HepG2 (cell line): ENCODE data around the gene LUM. TPM values are rescaled to one million over a fixed set of nuclear protein-coding genes. Genes with fewer than 3 reads are reported as not detected.

Source experiments
- KAT7 ChIP-seq: IDR thresholded peaks from 2 replicates; pipeline ENCODE4 v1.6.1; 2018; ENCODE audit warnings: borderline replicate concordance, missing compliant biosample characterization
- MED13 ChIP-seq: sonication (generic); formaldehyde crosslinking; IDR thresholded peaks from 2 replicates; pipeline ENCODE4 v1.5.0; 2020; ENCODE audit warnings: missing genetic modification reagents
- PAWR ChIP-seq: sonication (generic); formaldehyde crosslinking; IDR thresholded peaks from 2 replicates; pipeline ENCODE4 v1.4.0; 2020; ENCODE audit warnings: missing genetic modification reagents, mild to moderate bottlenecking, borderline replicate concordance
- PRMT3 ChIP-seq: sonication (generic); formaldehyde crosslinking; IDR thresholded peaks from 2 replicates; pipeline ENCODE4 v1.8.1; 2022; ENCODE audit warnings: low read depth, mild to moderate bottlenecking, moderate library complexity, missing genetic modification reagents, borderline replicate concordance
- ZNF451 ChIP-seq: sonication (generic); formaldehyde crosslinking; IDR thresholded peaks from 2 replicates; pipeline ENCODE4 v1.5.0; 2020; ENCODE audit warnings: mild to moderate bottlenecking, missing genetic modification reagents
- polyA plus RNA-seq, 8 experiments: library from polyadenylated mRNA; depleted of rRNA in 3 of 8; stranded (reverse) in 7 of 8; unstranded in 1 of 8; fragments of >200 nt; fragmentation: Illumina TruSeq in 4 of 8; extraction: Trizol in 4 of 8; gene quantifications; 2 replicates each; pipeline versions ENCODE4 v1.2.1 to v1.2.3, GENCODE V29; 2011 to 2016; ENCODE audit warnings: low read depth in 4 of 8, missing spikeins in 1 of 8, mixed read lengths in 1 of 8; ENCODE audit not compliant: insufficient read depth in 1 of 8
- total RNA-seq, 5 experiments: library from RNA; depleted of rRNA; stranded (reverse); fragments of >200 nt; fragmentation: Illumina TruSeq; extraction: Trizol; gene quantifications; 2 replicates each; pipeline ENCODE4 v1.2.3, GENCODE V29; 2016; ENCODE audit warnings: low read depth in 1 of 5
- TF ChIP-seq, protein P1 (sequence below): sonication (generic); formaldehyde crosslinking; IDR thresholded peaks from 2 replicates; pipeline ENCODE4 v1.4.0; 2020; ENCODE audit warnings: missing genetic modification reagents, borderline replicate concordance
- TF ChIP-seq, protein P2 (sequence below): sonication (generic); formaldehyde crosslinking; IDR thresholded peaks from 2 replicates; pipeline ENCODE4 v1.5.0; 2020; ENCODE audit warnings: missing genetic modification reagents

LUM gene
- total and polyA plus RNA-seq, 2 of the 13 experiments (the other 11 are each of a cell fraction or from before 2014, with no cell fraction given): not detected

DNA sequence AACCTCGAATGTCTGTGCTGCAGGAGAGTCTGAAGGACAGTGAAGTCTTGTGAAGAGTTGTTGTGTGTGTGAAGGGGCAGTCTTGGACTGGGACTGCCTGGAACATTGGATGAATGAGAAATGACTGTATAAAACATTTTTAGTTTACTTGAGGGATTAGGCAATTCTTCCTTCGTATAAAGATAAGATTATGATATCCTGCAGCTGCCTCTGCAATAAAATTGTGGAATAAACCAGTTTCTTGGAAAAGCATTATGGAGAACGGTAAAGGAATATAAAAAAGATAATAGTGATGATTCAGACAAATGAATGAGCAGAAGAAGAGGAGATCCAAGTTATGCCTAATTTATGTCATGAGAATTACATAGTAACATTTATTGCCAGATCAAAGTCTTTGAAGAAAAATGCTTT lies 30.9 kb upstream of the LUM start (continued):
- TF ChIP-seq, protein P1, sequence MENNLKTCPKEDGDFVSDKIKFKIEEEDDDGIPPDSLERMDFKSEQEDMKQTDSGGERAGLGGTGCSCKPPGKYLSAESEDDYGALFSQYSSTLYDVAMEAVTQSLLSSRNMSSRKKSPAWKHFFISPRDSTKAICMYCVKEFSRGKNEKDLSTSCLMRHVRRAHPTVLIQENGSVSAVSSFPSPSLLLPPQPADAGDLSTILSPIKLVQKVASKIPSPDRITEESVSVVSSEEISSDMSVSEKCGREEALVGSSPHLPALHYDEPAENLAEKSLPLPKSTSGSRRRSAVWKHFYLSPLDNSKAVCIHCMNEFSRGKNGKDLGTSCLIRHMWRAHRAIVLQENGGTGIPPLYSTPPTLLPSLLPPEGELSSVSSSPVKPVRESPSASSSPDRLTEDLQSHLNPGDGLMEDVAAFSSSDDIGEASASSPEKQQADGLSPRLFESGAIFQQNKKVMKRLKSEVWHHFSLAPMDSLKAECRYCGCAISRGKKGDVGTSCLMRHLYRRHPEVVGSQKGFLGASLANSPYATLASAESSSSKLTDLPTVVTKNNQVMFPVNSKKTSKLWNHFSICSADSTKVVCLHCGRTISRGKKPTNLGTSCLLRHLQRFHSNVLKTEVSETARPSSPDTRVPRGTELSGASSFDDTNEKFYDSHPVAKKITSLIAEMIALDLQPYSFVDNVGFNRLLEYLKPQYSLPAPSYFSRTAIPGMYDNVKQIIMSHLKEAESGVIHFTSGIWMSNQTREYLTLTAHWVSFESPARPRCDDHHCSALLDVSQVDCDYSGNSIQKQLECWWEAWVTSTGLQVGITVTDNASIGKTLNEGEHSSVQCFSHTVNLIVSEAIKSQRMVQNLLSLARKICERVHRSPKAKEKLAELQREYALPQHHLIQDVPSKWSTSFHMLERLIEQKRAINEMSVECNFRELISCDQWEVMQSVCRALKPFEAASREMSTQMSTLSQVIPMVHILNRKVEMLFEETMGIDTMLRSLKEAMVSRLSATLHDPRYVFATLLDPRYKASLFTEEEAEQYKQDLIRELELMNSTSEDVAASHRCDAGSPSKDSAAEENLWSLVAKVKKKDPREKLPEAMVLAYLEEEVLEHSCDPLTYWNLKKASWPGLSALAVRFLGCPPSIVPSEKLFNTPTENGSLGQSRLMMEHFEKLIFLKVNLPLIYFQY (CRISPR knock-in tag): no peak
- TF ChIP-seq PRMT3 (no peak), ZNF451 (CRISPR knock-in tag) (no peak), MED13 (CRISPR knock-in tag) (no peak), PAWR (no peak), KAT7 (no peak)
- TF ChIP-seq, protein P2, sequence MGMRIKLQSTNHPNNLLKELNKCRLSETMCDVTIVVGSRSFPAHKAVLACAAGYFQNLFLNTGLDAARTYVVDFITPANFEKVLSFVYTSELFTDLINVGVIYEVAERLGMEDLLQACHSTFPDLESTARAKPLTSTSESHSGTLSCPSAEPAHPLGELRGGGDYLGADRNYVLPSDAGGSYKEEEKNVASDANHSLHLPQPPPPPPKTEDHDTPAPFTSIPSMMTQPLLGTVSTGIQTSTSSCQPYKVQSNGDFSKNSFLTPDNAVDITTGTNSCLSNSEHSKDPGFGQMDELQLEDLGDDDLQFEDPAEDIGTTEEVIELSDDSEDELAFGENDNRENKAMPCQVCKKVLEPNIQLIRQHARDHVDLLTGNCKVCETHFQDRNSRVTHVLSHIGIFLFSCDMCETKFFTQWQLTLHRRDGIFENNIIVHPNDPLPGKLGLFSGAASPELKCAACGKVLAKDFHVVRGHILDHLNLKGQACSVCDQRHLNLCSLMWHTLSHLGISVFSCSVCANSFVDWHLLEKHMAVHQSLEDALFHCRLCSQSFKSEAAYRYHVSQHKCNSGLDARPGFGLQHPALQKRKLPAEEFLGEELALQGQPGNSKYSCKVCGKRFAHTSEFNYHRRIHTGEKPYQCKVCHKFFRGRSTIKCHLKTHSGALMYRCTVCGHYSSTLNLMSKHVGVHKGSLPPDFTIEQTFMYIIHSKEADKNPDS (CRISPR knock-in tag): no peak
